GM13976 (cell line): ENCODE results near the gene UBAC2.

Source experiments
- DNase-seq: peaks from one replicate; pipeline ENCODE4 v3.0.0; 2012; ENCODE audit warnings: low spot score
- CTCF ChIP-seq: IDR thresholded peaks from 2 replicates; pipeline ENCODE4 v1.5.1; 2012; ENCODE audit warnings: borderline replicate concordance, mild to moderate bottlenecking; ENCODE audit not compliant: insufficient read depth; ENCODE audit errors: extremely low read depth, missing control alignments, control extremely low read depth
- in situ Hi-C: fragments of 300-500 bp; cut with MboI; formaldehyde crosslinking; loops from one replicate; pipeline ENCODE4 v1.12.0; 2022; ENCODE audit warnings: low sequenced_read_pairs, mixed read lengths, inconsistent platforms; ENCODE audit not compliant: unreplicated experiment

Gene UBAC2

GRCh38 chr13:99217461-99218110 is 16.9 kb downstream of the UBAC2 start:
- in situ Hi-C loops = no loop called here
- TF ChIP-seq CTCF = no peak
- no peak for DNase-seq

GRCh38 chr13:99218126-99218525 is 17.5 kb downstream of the UBAC2 start:
- in situ Hi-C loops = no loop called here
- TF ChIP-seq CTCF = no peak
- DNase-seq = no peak

GRCh38 chr13:99218545-99218944 is 17.9 kb downstream of the UBAC2 start:
- in situ Hi-C loops = no loop called here
- TF ChIP-seq CTCF = no peak
- DNase-seq = no peak

GRCh38 chr13:99218969-99219368 is 18.3 kb downstream of the UBAC2 start:
- TF ChIP-seq CTCF = no peak
- in situ Hi-C loops = no loop called here
- no peak for DNase-seq

DNA sequence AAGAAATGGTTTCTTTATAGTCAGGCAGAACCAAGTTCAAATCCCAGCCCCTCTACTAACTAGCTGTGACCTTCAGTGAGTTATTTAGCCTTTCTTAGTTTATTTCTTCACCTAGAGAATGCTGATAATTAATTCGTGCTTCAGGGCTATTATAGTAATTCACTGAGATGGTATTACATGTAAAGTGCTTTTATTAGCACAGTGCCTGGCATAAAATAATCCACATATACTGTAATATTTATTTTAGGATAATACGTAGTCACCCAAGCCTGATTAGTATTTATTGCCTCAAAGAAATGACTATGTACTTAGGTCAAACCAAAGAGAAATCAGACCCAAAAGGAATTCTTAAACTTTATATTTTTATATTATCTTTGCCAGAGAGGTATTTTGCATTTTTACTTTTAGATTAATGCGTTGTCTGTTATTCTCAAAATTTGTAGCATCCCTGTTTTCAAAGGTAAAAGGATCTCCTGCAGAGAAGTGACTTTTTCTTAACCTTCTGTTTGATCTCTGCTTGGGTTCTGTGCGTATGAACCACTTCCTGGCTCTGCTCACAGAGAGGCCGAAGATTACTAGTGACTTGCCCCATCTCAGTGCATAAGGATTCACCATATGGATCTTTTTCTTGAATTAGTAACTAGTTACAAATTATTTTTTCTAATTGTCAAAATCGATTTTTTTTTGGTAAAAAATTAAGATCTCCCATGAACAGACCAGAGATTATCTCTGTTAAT is 19.7 kb downstream of the UBAC2 start:
- DNase-seq = no peak
- in situ Hi-C loops = no loop called here
- TF ChIP-seq CTCF = no peak

DNA sequence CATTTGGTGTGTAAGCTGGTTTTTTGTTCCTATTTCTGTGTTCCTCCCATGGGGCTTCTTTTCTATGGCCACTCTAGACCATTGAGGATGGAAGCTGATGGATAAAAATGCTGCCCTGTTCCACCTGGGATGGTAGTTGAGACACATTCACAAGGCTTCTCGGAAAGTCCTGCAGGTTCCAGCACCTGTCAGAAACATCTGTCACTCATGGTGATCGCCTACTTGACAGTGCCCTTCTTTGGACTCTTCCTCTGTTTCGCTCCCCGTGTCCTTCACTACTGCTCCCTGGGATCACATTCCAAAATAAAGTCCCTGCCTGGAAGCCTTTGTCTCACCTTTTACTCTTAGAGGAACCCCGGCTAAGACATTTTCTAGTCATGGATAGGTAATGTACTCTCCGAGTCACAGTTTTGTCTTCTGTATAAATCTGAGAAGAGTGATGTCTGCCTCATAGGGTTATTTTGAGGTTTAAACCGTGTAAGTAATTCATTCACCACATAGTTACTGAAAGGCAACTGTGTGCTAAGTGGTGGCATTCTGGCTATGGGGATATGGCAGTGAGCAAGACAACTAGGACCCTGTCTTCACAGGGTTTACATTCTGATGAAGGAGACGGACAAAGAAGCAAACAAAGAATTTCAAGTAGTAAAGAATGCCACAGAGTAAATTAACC is 21.0 kb downstream of the UBAC2 start:
- TF ChIP-seq CTCF = no peak
- DNase-seq = no peak
- in situ Hi-C loops = no loop called here
